ENCODE measurements around the gene CNTNAP3.
"Not testable (repeated sequence)": the region's sequence is repeated elsewhere in the genome, so short reads cannot be mapped to it uniquely, and the experiment has no call there.

CNTNAP3 gene

DNA sequence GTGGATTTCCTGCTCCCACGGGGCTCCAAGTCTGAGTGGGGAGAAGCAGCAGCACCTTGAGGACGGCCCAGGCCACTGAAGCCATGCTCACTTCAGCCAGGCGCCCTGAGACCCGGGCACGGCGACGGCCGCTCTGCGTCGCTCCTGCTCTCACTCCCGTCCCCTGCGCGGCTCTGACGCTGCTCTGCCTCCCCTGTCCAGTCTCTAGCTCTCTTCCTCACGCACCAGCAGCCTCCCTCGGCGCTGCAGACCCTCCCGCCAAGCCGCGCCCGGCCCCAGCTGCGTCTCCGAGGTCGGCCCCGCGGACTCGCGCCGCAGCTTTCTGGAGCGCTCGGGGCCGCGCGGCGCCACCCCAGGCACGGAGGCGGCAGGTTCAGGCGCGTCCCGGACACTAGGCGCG lies at the start of gene CNTNAP3:
Gene CNTNAP3, minus strand, starts transcription at position 188 of the 400 bp plus-strand sequence. Its CDS starts 103 bp downstream, at position 85.
- H3K27ac ChIP-seq (ENCODE audit: low read depth, low read length); H3K4me3 ChIP-seq (ENCODE audit: low read depth in 1 of 5, low read length in 5 of 5); H3K4me1 ChIP-seq (ENCODE audit: control insufficient read depth in 5 of 5, insufficient read depth in 5 of 5, low read length in 5 of 5); H3K36me3 ChIP-seq (ENCODE audit: control insufficient read depth in 5 of 5, insufficient read depth in 5 of 5, low read length in 5 of 5); H3K9ac ChIP-seq (ENCODE audit: low read length in 5 of 5); H3K9me3 ChIP-seq (ENCODE audit: control insufficient read depth in 5 of 5, low read length in 5 of 5); H3K27me3 ChIP-seq (ENCODE audit: control insufficient read depth in 5 of 5, insufficient read depth in 4 of 5, low read length in 5 of 5): not testable (repeated sequence)

DNA sequence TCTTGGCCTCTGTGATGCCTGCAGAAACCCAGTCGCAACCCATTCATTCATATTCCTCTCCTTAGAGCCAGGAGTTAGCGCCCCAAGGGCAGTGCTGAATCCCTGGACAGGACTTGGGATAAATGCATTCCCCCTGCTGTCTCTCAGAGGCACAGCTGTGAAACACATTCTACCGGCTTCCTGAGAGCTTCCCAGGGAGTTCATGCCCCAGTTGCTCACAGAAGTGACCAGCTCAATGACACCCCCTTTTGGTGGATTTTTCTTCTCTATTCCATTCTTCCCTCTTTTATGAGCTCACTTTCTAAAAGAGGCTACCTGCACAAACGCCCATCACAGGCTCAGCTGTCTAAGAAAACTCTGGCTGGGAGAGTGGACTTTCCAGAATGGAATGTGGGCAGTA lies 8.0 kb downstream of the CNTNAP3 start:
- H3K27me3 ChIP-seq (ENCODE audit: control insufficient read depth in 5 of 5, insufficient read depth in 4 of 5, low read length in 5 of 5); H3K27ac ChIP-seq (ENCODE audit: low read depth, low read length); H3K9ac ChIP-seq (ENCODE audit: low read length in 5 of 5); H3K9me3 ChIP-seq (ENCODE audit: control insufficient read depth in 5 of 5, low read length in 5 of 5); H3K36me3 ChIP-seq (ENCODE audit: control insufficient read depth in 5 of 5, insufficient read depth in 5 of 5, low read length in 5 of 5); H3K4me3 ChIP-seq (ENCODE audit: low read depth in 1 of 5, low read length in 5 of 5); H3K4me1 ChIP-seq (ENCODE audit: control insufficient read depth in 5 of 5, insufficient read depth in 5 of 5, low read length in 5 of 5): not testable (repeated sequence)

DNA sequence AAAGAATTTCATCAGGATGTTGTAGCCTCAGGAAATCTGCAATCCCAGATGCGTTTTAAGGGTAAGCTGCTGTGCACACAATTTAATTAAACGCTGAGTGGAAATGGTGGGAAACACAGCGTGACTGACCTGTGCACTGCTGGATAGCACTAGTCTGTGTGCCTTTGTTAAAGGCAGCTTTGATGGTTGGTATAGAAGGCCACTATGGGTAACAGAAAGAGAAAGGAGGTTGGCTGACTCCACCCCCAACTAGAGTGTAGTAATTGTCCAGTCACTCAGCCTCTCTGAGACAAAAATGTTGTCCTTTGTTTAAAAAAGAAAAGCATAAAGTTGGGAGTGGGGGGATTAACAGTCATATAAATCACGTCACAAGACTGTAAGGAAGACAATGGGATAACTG lies 45.5 kb downstream of the CNTNAP3 start:
- not testable (repeated sequence) for H3K9me3 ChIP-seq (ENCODE audit: control insufficient read depth in 5 of 5, low read length in 5 of 5); H3K4me1 ChIP-seq (ENCODE audit: control insufficient read depth in 5 of 5, insufficient read depth in 5 of 5, low read length in 5 of 5); H3K27me3 ChIP-seq (ENCODE audit: control insufficient read depth in 5 of 5, insufficient read depth in 4 of 5, low read length in 5 of 5); H3K4me3 ChIP-seq (ENCODE audit: low read depth in 1 of 5, low read length in 5 of 5); H3K36me3 ChIP-seq (ENCODE audit: control insufficient read depth in 5 of 5, insufficient read depth in 5 of 5, low read length in 5 of 5); H3K27ac ChIP-seq (ENCODE audit: low read depth, low read length); H3K9ac ChIP-seq (ENCODE audit: low read length in 5 of 5)

DNA sequence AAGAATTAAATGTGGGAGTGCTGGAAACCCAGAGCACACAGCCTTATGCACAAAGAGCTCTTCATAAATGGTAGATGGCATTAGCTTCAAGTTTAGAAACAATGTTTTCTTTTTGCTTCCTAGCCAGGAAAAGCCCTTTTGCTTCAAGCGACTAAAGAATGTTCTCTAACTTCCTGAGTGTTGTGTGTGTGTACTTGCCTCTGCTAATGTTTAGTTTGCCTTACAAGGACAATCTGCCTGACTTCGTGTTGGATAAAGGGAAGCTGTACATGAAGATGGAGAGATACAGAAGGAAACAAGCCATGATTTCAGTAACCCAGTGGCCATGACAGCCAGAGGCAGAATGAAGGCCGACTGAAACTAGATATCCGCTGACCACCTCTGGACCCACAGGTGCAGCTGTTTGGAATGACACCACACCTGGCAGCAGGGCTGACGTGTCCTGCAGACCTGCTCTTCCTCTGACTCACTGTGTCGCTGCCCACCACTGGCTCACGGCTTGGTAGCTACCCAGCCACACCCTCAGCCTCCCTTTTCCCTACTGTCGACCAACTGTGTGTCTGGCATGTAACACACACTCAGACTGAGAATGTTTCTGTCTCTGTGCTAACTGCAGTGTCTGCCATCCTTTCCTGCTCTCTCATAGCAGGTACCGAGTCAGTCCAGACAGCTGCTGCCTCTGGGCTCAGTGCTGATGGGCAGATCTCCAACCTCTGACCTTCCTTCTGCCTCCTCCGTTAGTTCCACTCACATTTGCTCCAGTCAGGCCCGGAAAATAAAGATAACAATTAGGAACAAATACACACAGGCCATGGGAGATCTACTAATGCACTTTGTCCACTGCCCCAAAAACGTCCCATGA lies 55.6 kb downstream of the CNTNAP3 start:
- H3K36me3 ChIP-seq (ENCODE audit: control insufficient read depth in 5 of 5, insufficient read depth in 5 of 5, low read length in 5 of 5); H3K4me1 ChIP-seq (ENCODE audit: control insufficient read depth in 5 of 5, insufficient read depth in 5 of 5, low read length in 5 of 5); H3K9ac ChIP-seq (ENCODE audit: low read length in 5 of 5); H3K27ac ChIP-seq (ENCODE audit: low read depth, low read length); H3K9me3 ChIP-seq (ENCODE audit: control insufficient read depth in 5 of 5, low read length in 5 of 5); H3K27me3 ChIP-seq (ENCODE audit: control insufficient read depth in 5 of 5, insufficient read depth in 4 of 5, low read length in 5 of 5); H3K4me3 ChIP-seq (ENCODE audit: low read depth in 1 of 5, low read length in 5 of 5): not testable (repeated sequence)

DNA sequence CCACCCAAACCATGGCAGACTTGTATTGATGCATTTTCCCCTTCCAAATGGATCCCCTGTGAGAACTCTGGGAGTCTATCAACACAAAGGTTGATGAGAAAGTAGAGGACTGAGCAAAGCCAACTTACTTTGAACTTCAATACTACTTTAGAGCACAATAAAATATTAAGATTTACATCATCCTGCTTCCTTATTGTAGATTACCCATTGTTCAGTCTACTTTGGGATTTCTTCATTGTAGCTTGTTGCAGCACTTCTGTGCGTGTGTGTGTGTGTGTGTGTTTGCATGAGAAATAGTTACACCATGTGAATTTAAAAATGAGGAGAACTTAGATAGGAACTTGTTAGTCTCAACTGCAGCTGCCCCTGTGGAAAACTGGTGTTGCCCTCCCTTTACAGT lies 72.0 kb downstream of the CNTNAP3 start:
- not testable (repeated sequence) for H3K27me3 ChIP-seq (ENCODE audit: control insufficient read depth in 5 of 5, insufficient read depth in 4 of 5, low read length in 5 of 5); H3K27ac ChIP-seq (ENCODE audit: low read depth, low read length); H3K9me3 ChIP-seq (ENCODE audit: control insufficient read depth in 5 of 5, low read length in 5 of 5); H3K36me3 ChIP-seq (ENCODE audit: control insufficient read depth in 5 of 5, insufficient read depth in 5 of 5, low read length in 5 of 5); H3K4me3 ChIP-seq (ENCODE audit: low read depth in 1 of 5, low read length in 5 of 5); H3K4me1 ChIP-seq (ENCODE audit: control insufficient read depth in 5 of 5, insufficient read depth in 5 of 5, low read length in 5 of 5); H3K9ac ChIP-seq (ENCODE audit: low read length in 5 of 5)

DNA sequence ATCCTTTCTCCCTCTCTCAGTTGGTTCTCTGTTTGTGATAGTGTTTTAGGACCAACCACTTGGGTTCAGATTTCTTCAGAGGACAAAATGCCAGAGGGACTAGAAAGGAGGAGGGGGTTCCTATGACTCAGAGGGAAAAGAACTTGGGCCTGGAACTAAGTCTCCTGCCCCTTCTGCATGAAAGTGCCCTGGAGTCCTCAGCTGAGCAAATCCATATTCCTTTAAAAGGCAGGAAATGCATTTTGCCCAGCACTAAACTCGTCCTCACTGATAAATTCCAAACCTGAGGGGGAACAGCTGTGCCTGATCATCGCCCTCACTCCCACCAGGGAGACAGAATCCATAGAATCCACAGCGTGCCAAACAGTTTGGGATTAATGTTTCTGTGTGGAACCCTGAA lies 78.2 kb downstream of the CNTNAP3 start:
- not testable (repeated sequence) for H3K4me3 ChIP-seq (ENCODE audit: low read depth in 1 of 5, low read length in 5 of 5)

DNA sequence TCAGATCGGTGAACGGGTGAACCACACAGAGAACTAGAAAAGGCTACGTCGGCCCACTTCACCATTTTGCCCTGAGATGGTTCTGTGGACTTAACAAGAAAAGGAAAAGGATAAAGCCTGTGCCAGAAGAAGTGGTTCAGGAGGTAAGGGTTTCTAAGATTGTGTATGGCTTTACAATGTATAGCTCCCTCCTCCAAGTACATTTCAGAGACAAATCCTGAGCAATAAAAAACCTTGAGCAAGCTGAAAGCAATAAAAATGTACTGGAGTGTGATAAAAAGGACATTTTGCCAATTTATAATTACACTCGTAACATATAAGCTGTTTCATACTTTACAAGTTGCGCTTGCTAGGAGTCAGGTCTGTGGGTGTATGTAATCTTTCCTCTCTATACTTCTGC lies 81.3 kb downstream of the CNTNAP3 start:
- H3K27ac ChIP-seq (ENCODE audit: low read depth, low read length); H3K27me3 ChIP-seq (ENCODE audit: control insufficient read depth in 5 of 5, insufficient read depth in 4 of 5, low read length in 5 of 5); H3K9ac ChIP-seq (ENCODE audit: low read length in 5 of 5); H3K36me3 ChIP-seq (ENCODE audit: control insufficient read depth in 5 of 5, insufficient read depth in 5 of 5, low read length in 5 of 5); H3K9me3 ChIP-seq (ENCODE audit: control insufficient read depth in 5 of 5, low read length in 5 of 5); H3K4me1 ChIP-seq (ENCODE audit: control insufficient read depth in 5 of 5, insufficient read depth in 5 of 5, low read length in 5 of 5); H3K4me3 ChIP-seq (ENCODE audit: low read depth in 1 of 5, low read length in 5 of 5): not testable (repeated sequence)

More for the DNA sequence above, 78.2 kb downstream of the CNTNAP3 start:
- H3K27ac ChIP-seq (ENCODE audit: low read depth, low read length); H3K9ac ChIP-seq (ENCODE audit: low read length in 5 of 5); H3K36me3 ChIP-seq (ENCODE audit: control insufficient read depth in 5 of 5, insufficient read depth in 5 of 5, low read length in 5 of 5); H3K9me3 ChIP-seq (ENCODE audit: control insufficient read depth in 5 of 5, low read length in 5 of 5); H3K27me3 ChIP-seq (ENCODE audit: control insufficient read depth in 5 of 5, insufficient read depth in 4 of 5, low read length in 5 of 5); H3K4me1 ChIP-seq (ENCODE audit: control insufficient read depth in 5 of 5, insufficient read depth in 5 of 5, low read length in 5 of 5): not testable (repeated sequence)

DNA sequence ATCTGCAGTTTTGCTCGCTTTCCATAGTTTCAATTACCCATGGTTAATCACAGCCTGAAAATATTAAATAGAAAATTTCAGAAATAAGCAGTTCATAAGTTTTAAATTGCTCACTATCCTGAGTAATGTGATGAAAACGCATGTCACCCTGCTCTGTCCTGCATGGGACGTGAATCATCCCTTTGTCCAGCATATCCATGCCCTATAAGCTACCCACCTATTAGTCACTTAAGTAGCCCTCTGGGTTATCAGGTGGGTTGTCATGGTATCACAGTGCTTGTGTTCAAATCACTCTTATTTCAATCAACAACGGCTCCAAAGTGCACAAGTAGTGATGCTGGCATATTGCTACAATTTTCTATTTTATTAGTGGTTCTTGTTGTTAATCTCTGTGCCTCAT lies 82.1 kb downstream of the CNTNAP3 start:
- not testable (repeated sequence) for H3K9ac ChIP-seq (ENCODE audit: low read length in 5 of 5); H3K9me3 ChIP-seq (ENCODE audit: control insufficient read depth in 5 of 5, low read length in 5 of 5); H3K27ac ChIP-seq (ENCODE audit: low read depth, low read length); H3K4me1 ChIP-seq (ENCODE audit: control insufficient read depth in 5 of 5, insufficient read depth in 5 of 5, low read length in 5 of 5); H3K36me3 ChIP-seq (ENCODE audit: control insufficient read depth in 5 of 5, insufficient read depth in 5 of 5, low read length in 5 of 5); H3K27me3 ChIP-seq (ENCODE audit: control insufficient read depth in 5 of 5, insufficient read depth in 4 of 5, low read length in 5 of 5); H3K4me3 ChIP-seq (ENCODE audit: low read depth in 1 of 5, low read length in 5 of 5)

DNA sequence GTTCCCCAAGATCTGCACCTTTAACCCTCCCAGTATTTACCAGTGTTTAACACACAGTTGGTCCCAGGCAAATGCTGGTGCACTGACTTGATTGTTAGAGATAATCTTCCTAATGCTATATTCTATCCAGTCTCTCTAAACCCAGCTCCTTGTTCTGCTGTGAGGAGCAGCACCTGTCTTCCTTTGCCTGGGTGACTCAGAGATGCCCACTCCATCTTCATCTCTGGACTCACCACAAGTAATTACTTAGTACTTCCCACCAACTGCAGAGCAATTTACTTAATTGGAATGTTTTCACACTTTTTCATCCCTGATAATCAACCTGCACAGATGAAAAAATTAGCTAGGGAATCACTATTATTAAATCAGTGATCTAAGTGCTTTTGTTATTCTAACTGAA lies 87.6 kb downstream of the CNTNAP3 start:
- not testable (repeated sequence) for H3K9ac ChIP-seq (ENCODE audit: low read length in 5 of 5); H3K27ac ChIP-seq (ENCODE audit: low read depth, low read length); H3K36me3 ChIP-seq (ENCODE audit: control insufficient read depth in 5 of 5, insufficient read depth in 5 of 5, low read length in 5 of 5); H3K4me1 ChIP-seq (ENCODE audit: control insufficient read depth in 5 of 5, insufficient read depth in 5 of 5, low read length in 5 of 5); H3K9me3 ChIP-seq (ENCODE audit: control insufficient read depth in 5 of 5, low read length in 5 of 5); H3K4me3 ChIP-seq (ENCODE audit: low read depth in 1 of 5, low read length in 5 of 5); H3K27me3 ChIP-seq (ENCODE audit: control insufficient read depth in 5 of 5, insufficient read depth in 4 of 5, low read length in 5 of 5)

DNA sequence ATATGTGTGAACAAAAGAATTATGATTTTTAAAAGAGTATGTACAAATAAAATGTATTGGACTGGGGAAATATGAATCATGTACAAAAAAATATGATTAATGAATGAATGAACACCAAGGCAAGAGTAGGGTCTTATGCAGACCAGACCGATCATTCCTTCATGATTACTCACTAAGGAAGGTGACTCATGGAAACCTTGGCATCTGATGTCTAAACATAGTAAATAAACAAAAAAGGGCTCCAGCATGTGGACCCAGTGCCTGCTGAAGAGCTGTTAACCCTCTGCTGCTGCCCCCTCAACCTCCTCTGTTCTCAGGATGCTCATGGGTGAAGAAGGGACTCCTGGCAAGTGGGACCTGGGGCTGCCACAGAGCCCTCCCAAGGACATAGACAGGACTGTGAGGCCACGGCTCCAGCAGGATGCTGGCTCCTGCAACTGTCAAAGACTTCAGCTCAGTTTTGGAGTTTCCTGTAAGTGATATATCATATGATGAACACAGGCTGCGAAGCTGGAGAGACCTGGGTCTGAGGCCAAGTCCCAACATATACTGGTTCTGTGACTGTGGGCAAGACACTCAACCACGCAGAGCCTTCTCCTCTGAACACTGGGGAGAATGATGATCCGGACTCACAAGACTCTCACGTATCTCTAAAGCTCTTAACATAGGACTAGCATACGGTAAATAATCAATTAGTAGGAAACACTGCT lies 89.8 kb downstream of the CNTNAP3 start:
- H3K27me3 ChIP-seq (ENCODE audit: control insufficient read depth in 5 of 5, insufficient read depth in 4 of 5, low read length in 5 of 5); H3K4me1 ChIP-seq (ENCODE audit: control insufficient read depth in 5 of 5, insufficient read depth in 5 of 5, low read length in 5 of 5); H3K4me3 ChIP-seq (ENCODE audit: low read depth in 1 of 5, low read length in 5 of 5); H3K9me3 ChIP-seq (ENCODE audit: control insufficient read depth in 5 of 5, low read length in 5 of 5); H3K36me3 ChIP-seq (ENCODE audit: control insufficient read depth in 5 of 5, insufficient read depth in 5 of 5, low read length in 5 of 5); H3K27ac ChIP-seq (ENCODE audit: low read depth, low read length); H3K9ac ChIP-seq (ENCODE audit: low read length in 5 of 5): not testable (repeated sequence)

Data from subcutaneous abdominal adipose tissue (tissue), 5 donors.